Adipose tissue (tissue), 3 donors: ENCODE data around the gene DNHD1. TPM values are rescaled to one million over a fixed set of nuclear protein-coding genes. Genes with fewer than 3 reads are reported as not detected.
"Not testable (repeated sequence)": the region's sequence is repeated elsewhere in the genome, so short reads cannot be mapped to it uniquely, and the experiment has no call there.

ENCODE experiments used
- H3K27ac ChIP-seq: one replicate; pipeline ENCODE4 v1.5.1; 2013; ENCODE audit warnings: low read depth, low read length
- WGBS, 3 donors: extraction: QIAGEN DNeasy Blood & Tissue Kit; methylation state at CpG; one replicate each; pipeline ENCODE4 v1.1.7; 2013; 5-methylcytosine and 5-hydroxymethylcytosine counted together
- polyA plus RNA-seq, 3 donors: library from polyadenylated mRNA; stranded (reverse); fragments of 200-250 nt; gene quantifications; one replicate each; pipeline ENCODE4 v1.2.3, GENCODE V29; 2013
- donor health status: healthy with polysubstance abuse.
- donor health status: Bipolar disorder and iron deficiency.
- donor health status: healthy.

The DNHD1 gene
- polyA plus RNA-seq, 3 donors = 2.7 to 13.7 (median 10.6) TPM

DNA sequence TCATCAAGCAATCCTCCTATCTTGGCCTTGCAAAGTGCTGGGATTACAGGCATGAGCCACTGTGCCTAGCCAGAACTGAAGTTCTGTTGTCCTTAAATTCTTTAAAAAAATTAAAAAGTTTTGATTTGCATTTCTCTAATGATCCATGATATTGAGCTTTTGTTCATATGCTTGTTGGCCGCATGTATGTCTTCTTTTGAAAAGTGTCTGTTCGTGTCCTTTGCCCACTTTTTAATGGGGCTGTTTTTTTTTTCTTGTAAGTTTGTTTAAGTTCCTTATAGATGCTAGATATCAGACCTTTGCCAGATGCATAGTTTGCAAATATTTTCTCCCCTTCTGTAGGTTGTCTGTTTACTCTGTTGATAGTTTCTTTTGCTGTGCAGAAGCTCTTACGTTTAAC lies 24.9 kb downstream of the DNHD1 start:
- WGBS, 3 donors = 95 to 96% (median 95%) methylated on average over 3 of the region's 3 CpGs
- not testable (repeated sequence) for H3K27ac ChIP-seq

DNA sequence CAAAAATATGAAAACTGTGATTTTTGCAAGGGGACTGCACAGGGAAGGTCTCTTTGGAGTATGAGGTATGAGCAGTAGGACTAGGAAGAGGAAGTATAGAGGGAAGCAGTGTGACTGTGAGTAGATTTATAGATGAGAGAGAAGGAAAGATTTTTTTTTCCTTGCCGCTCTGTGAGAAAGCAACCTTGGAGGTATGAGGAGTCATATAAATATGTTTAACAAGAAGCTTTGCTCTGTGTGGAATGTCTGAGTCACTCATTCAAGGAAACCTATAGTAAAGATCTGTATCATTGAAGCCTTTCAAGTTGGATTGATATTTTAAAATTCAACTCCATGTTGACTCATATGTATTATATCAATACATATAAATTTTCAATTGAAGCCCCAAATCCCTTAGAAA lies 26.2 kb downstream of the DNHD1 start:
- H3K27ac ChIP-seq = no peak overlapping the region
- WGBS, 3 donors = 35 to 100% (median 54%) methylated on average over 1 of the region's 1 CpG

DNA sequence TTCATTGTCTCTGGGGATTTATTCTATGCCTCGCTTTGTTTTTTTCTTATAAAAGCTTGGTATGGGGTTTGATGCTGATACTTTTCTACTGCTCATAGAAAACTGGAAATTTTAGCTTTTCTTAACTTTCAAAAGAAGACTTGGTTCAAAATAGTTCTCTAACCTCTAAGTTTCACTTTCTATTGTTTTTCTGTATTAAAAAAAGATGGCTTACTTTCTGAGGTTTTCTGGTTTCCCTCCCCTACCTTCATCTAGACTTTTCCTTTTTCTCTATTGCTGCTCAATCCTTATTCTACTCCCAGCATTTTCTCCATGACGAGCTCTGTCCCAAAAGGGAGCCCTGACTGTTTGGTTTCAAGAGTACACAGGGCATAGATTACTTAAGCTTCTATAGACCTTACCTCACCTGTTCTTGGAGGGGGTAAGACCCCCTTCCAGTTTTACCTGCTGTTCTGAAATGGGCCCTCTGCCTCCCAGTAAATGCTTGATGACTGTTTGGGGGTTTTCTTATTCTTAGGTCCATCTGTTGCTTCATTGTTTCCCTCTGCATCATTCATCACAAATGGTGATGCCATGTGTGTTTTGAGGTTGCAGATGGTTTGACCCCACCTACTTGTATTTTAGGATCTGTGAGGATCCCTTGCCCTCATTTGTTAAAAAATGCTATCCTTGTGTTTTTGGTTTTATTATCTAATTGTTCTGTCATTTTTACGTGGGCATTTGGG lies 29.5 kb downstream of the DNHD1 start:
- WGBS, 3 donors = 86 to 89% (median 88%) methylated on average over 3 of the region's 3 CpGs
- no peak overlapping the region for H3K27ac ChIP-seq

- WGBS, 3 donors = 88 to 93% (median 91%) methylated on average over 2 of the region's 2 CpGs
- no peak overlapping the region for H3K27ac ChIP-seq
These were observed 32.2 kb downstream of the DNHD1 start for GRCh38 chr11:6529266-6529665.

DNA sequence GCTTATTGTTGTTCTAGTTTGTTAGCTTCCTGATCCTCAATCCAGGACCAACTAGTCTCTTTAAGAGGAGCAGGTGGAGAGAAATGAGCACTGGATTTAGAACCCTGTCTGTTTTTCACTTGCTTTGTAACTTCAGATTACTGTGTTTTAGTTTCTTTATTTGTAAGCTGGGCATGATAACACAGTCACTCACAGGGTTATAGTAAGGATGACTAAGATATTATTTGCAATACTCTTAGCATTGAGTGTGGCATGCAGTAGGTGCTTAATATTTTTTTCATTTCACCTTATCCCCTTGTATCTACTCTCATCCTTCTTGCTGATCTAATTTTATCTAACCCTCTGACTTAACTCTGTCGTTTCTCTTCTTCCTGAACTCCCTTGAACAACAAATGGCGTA lies 33.8 kb downstream of the DNHD1 start:
- no peak overlapping the region for H3K27ac ChIP-seq
- WGBS, 3 donors = 86 to 90% (median 89%) methylated on average over 2 of the region's 2 CpGs

- WGBS, 3 donors = 0 to 5% (median 1%) methylated on average over 1 of the region's 1 CpG
- H3K27ac ChIP-seq = no peak overlapping the region
These were observed 34.2 kb downstream of the DNHD1 start for GRCh38 chr11:6531267-6531752.

DNA sequence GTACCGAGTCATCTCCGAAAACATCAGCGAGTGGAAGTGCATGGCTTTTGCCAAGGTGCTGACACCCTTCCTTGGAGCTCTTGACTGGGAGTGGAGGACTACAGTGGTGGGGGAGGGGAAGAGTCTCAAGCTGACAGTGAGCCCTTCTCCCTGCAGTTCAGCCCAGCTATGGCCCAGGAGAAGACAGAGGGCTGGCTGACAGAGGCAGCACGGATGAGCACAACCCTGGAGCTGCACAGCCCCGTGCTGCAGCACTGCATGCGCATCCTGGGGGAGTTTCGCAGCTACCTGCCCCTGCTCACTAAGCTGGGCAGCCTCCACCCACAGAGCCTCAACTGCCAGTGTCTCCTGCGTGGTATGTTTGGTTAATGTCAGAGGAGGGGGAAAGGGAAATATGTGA lies 41.4 kb downstream of the DNHD1 start:
- WGBS, 3 donors = 78 to 81% (median 81%) methylated on average over 8 of the region's 8 CpGs
- no peak overlapping the region for H3K27ac ChIP-seq

DNA sequence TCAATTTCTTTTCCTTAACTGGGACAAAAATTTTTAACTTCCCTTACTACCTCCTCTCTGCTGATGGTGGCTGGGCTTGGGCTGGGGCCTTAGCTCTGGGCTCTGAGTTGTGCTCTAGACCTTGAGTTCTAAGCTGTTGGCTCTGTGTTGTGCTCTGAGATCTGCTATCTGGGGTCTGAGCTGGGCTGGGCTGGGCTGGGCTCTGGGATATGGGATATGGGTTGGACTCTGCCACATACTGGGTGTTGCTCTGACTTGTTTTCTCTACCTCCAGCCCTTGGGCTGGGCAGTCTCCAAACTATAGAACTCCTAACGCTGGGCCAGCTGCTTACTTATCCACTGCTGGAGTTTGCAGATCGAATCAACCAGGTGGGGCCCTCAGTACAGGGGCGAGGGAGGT lies 41.9 kb downstream of the DNHD1 start:
- H3K27ac ChIP-seq = no peak overlapping the region
- 70 to 91% (median 85%) methylated on average over 3 of the region's 3 CpGs for WGBS, 3 donors

DNA sequence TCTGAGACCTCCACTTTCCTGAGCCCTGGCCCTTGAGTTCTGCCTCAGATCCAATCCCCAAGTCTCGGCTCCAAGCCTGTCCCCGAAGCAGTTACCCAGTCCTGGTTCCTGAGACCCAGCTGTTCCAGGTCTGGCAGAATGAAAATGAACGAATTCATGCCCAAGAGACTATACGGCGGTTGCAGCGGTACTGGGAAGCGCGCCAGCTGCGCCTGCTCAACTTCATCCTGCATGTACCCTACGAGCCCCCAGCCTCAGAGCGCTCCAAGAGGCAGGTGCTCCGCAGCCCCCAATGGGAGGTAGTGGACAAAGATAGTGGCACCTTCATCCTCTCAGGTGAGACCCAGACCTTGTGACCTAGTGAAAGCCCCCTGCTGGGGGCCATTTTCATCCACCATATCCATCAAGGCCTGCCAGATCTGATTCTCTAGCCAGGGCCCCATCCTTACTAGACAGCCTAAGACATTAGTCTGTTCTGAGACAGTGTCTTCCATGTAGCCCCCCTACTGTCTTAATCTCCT lies 42.7 kb downstream of the DNHD1 start:
- no peak overlapping the region for H3K27ac ChIP-seq
- 85 to 94% (median 92%) methylated on average over 12 of the region's 12 CpGs for WGBS, 3 donors

DNA sequence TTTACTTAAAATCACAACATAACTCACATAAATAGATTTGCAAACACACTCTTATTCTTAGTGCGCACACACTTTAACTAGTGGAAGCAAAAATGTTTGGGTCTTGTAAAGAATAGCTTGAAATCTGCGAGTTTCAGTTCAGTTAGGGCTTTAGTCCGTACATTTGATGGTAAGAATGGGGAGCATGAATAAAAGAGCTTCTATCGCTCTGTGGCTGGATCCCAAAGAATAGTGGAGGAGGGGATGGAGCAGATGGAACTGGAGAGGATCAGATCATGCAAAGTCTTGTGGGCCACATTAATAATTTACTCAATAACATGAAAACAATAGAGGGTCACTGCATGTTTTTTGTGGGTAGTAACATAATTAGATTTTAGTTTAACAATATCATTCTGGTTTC lies 44.3 kb downstream of the DNHD1 start:
- WGBS, 3 donors = 65 to 89% (median 70%) methylated on average over 4 of the region's 4 CpGs
- no peak overlapping the region for H3K27ac ChIP-seq

- H3K27ac ChIP-seq = no peak overlapping the region
- 59 to 93% (median 68%) methylated on average over 2 of the region's 2 CpGs for WGBS, 3 donors
These were observed 45.6 kb downstream of the DNHD1 start for GRCh38 chr11:6542727-6543126.

GRCh38 chr11:6544921-6545850 lies 48.1 kb downstream of the DNHD1 start:
- WGBS, 3 donors = 76 to 96% (median 96%) methylated on average over 19 of the region's 19 CpGs
- H3K27ac ChIP-seq = no peak overlapping the region

GRCh38 chr11:6545917-6546605 lies 49.0 kb downstream of the DNHD1 start:
- WGBS, 3 donors = 98% methylated on average over 14 of the region's 14 CpGs
- no peak overlapping the region for H3K27ac ChIP-seq

DNA sequence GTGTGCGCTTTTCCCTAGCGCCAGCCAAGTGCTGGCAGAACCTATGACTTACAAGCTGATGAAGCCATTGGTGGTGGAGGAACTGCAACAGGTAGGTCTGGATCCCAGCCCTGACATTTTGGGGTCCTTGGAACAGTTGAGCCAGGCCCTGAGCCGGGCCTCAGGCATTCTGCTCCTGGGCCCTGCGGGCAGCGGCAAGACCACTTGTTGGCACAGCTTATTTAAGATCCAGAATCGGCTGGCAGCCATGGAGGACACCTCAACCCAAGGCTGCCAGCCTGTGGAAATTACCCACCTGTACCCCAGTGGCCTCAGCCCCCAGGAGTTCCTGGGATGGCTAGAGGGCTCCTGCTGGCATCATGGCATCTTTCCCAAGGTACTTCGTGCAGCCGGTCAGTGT lies 49.7 kb downstream of the DNHD1 start:
- 97 to 98% (median 98%) methylated on average over 8 of the region's 8 CpGs for WGBS, 3 donors
- H3K27ac ChIP-seq = no peak overlapping the region

- WGBS, 3 donors = 93 to 97% (median 95%) methylated on average over 6 of the region's 6 CpGs
- no peak overlapping the region for H3K27ac ChIP-seq
These were observed 50.1 kb downstream of the DNHD1 start for GRCh38 chr11:6547177-6547576.

- H3K27ac ChIP-seq = no peak overlapping the region
- 84 to 92% (median 89%) methylated on average over 2 of the region's 2 CpGs for WGBS, 3 donors
These were observed 51.0 kb downstream of the DNHD1 start for GRCh38 chr11:6548121-6548520.

- WGBS, 3 donors = 83 to 98% (median 89%) methylated on average over 3 of the region's 3 CpGs
- no peak overlapping the region for H3K27ac ChIP-seq
These were observed 51.6 kb downstream of the DNHD1 start for GRCh38 chr11:6548641-6549040.

DNA sequence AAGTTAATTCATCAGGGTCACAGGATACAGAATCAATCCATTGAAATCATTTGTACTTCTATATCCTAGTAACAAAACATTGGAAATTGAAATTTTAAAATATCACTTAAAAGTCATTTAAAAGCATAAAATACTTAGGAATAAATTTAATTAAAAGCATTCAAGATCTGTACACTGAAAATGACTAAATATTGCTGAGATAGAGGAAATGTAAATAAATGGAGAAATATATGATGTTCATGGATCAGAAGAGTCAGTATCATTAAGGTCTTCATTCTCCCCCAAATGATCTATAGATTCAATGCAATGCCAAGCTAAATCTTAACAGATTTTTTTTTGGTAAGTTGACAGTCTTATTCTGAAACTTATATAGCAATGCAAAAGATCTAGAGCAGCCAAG lies 56.6 kb downstream of the DNHD1 start:
- H3K27ac ChIP-seq = no peak overlapping the region
